AG10803 (cell line): ENCODE measurements around the gene COG2.
A peak's percentile ranks its signal among the peaks of the same experiment; 100 is the strongest.
"Not testable (repeated sequence)": the region's sequence is repeated elsewhere in the genome, so short reads cannot be mapped to it uniquely, and the experiment has no call there.

Experiments used
- DNase-seq: peaks from one replicate; pipeline ENCODE4 v3.0.0; 2010; ENCODE audit warnings: low read depth
- H3K4me3 ChIP-seq: 2 replicates; pipeline ENCODE4 v1.5.1; 2011; ENCODE audit warnings: mild to moderate bottlenecking, low read length, control low read depth
- TF ChIP-seq, protein P1 (sequence below): conservative IDR thresholded peaks from 2 replicates; pipeline ENCODE4 v1.5.1; 2011; ENCODE audit warnings: mild to moderate bottlenecking, low read length, control low read depth, inconsistent platforms

The COG2 gene

DNA sequence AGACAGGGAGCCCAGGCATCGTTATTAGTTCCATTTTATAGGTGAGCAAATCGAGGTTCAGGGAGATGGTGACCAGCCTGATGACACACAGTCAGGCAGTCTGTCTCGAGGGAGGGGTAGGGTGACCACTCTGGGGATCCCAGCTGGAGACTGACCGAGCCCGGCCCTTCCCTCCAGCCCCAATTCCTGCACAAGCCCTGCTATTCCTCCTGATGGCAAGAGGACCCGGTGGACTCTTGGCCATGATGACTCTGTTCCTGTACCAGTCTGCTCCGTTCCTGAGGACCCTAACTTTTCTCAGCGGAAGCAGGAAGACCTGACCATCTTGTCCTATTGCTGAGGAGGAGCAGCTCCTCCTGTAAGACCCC is 71.2 kb downstream of the COG2 start:
- peak overlapping the region; percentile 13 for H3K4me3 ChIP-seq
- no peak for DNase-seq
- TF ChIP-seq, protein P1, sequence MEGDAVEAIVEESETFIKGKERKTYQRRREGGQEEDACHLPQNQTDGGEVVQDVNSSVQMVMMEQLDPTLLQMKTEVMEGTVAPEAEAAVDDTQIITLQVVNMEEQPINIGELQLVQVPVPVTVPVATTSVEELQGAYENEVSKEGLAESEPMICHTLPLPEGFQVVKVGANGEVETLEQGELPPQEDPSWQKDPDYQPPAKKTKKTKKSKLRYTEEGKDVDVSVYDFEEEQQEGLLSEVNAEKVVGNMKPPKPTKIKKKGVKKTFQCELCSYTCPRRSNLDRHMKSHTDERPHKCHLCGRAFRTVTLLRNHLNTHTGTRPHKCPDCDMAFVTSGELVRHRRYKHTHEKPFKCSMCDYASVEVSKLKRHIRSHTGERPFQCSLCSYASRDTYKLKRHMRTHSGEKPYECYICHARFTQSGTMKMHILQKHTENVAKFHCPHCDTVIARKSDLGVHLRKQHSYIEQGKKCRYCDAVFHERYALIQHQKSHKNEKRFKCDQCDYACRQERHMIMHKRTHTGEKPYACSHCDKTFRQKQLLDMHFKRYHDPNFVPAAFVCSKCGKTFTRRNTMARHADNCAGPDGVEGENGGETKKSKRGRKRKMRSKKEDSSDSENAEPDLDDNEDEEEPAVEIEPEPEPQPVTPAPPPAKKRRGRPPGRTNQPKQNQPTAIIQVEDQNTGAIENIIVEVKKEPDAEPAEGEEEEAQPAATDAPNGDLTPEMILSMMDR = no peak

DNA sequence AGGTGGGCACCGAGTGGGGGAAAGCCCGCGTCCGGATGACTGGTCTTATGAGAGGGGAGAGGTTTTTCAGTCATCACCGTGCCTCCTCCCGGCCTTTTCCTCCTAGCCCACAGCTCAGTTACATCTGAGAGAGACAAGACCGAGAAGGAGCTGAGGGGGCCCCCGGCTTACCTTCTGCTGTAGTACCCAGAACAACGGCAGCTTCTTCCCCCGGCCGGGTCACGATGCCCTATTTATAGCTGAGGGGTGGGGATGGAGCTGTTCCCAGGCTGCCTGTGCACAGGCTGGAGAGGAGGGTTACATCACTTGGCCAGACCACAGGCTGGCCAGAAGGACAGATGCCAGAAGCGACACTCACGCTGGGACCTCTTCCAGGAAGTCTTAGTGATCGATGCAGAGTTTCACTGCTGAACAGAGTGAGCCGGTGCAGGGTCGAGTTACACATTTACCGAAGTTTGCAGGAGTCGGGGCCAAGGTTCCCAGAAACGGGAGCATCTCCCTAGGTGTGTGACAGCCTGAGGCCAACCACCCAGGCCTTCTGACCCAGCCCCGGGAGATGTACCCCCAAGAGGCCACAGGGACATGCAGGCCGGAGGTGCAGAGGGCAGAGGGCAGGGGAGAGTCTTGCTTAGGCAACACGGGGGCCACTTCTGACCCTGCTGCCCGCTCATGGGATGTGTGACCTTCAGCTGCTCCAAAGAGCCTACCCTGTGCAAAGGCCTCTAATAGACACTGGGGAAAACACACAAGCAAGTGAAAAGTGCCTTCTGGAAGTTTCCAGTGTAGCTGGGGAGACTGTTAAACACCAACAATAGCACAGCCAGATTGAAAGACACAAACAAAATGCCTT is 71.9 kb downstream of the COG2 start, which contains the start of gene AGT:
Gene AGT, minus strand, starts transcription at position 208 of the 850 bp plus-strand sequence. CDS start 3,299 bp downstream, outside the sequence.
- peak; percentile 87 for DNase-seq
- TF ChIP-seq, protein P1 = no peak
- peak within 1 kb of the TSS; percentile 13 for H3K4me3 ChIP-seq

DNA sequence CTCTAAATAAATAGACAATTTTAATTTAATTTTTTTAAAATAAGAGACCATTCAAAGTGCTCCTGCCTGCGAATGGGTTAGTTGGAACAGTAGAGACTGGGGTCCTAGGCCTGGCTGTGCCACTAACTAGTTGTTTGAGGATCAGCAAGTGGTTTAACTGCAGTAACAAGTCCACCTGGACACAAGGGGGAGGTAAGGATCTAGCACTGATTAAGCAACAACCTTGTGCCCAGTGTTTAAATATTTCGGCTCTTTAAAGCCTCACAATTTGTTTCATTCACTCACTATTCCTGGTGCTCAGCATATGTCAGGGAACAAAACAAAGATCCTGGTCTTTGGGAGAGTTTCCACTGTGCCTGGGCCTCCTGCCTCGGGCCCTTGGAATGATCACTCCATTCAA is 73.2 kb downstream of the COG2 start:
- no peak overlapping the region for H3K4me3 ChIP-seq
- no peak for DNase-seq
- TF ChIP-seq, protein P1 = no peak

DNA sequence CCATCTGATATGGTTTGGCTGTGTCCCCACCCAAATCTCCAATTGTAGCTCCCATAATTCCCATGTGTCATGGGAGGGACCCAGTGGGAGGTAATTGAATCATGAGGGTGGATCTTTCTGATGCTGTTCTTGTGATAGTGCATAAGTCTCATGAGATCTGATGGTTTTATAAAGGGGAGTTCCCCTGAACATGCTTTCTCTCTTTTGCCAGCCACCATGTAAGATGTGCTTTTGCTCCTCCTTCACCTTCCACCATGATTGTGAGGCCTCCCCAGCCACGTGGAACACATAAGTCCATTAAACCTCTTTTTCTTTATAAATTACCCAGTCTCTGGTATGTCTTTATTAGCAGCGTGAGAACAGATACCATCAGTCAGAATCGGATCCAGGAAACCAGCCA is 74.2 kb downstream of the COG2 start:
- H3K4me3 ChIP-seq, DNase-seq: not testable (repeated sequence)

DNA sequence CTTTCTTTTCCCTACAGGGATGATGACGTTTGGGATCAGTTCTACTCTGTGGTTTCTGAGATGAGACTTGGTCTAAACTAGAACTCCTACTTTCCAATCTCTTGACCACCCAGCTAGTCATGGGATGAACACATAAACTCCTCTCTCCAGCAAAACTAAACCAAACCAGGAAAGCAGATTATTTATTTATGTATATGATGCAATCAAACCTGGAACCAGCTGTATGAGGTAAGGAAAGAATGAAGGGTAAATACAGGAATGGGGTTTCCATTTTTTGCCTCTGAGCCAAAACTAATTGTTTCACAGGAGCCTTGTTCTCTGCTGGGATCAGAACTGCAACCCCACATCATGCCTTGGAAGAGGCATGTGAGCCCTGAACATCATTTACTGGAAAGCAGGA is 75.0 kb downstream of the COG2 start:
- DNase-seq = peak; percentile 3
- TF ChIP-seq, protein P1 = no peak
- H3K4me3 ChIP-seq = no peak overlapping the region

DNA sequence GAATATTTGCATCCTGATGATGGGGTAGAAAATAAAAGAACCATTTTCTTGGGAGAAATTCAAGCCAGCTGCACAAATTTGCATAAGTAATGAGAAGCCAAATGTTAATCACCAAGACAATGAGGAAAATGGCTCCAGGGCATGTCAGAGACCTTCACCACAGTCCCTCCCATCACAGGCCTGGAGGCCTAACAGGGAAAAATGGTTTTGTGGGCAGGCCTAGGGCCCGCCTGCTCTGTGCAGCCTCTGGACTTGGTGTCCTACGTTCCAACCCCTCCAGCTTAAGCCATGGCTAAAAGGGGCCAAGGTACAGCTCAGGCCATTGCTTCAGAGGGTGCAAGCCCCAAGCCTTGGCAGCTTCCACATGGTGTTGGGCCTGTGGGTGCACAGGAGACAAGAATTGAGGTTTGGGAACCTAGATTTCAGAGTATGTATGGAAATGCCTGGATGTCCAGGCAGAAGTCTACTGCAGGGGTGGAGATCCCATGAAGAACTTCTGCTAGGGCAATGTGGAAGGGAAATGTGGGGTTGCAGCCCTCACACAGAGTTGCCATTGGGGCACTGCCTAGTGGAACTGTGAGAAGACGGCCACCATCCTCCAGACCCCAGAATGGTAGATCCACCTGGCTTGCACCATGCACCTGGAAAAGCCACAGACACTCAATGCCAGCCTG is 79.7 kb downstream of the COG2 start:
- not testable (repeated sequence) for DNase-seq, H3K4me3 ChIP-seq

DNA sequence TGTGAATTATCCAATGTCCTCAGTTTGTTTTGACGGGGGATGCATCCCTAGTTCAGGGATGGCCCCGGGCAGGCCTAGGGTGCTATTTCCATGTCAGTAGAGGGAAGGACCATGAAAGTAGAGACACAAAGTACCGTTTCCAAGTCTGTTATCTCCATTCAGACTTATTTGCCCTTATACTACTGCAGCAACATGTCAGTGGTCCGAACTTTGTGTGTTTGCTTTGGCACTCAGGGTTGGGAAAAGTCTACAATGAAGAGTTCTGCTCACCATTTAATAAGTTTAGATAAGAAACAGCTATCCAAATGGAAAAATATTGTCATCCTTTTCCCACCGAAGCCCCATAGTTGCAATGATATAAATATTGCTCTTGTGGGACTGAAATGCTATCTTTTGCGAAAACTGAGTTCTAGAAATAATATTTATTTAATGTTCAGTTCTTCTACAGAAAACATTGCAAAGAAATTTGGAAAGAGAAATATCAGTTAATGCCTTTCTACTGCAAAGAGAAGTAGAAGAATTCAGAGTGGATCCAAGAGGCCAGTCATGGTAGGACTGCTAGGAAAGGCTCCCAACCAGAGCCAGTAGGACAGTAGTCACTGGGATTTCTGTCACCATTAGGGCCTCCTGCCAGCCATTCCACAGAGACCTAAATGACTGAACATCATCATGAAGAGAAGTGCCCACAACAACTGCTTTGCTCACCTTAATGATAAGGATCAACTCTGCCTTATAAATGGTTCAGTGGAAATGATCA is 83.2 kb downstream of the COG2 start:
- no peak overlapping the region for H3K4me3 ChIP-seq
- TF ChIP-seq, protein P1 = no peak
- DNase-seq = no peak
